ENCODE measurements around the gene BACH2. TPM values are rescaled to one million over a fixed set of nuclear protein-coding genes. Genes with fewer than 3 reads are reported as not detected.

The BACH2 gene
- total RNA-seq (1.5 and 2.6 TPM in 2 replicates), polyA plus RNA-seq (2.2 TPM in 2 replicates), polyA minus RNA-seq (ENCODE audit: low replicate concordance) (4.0 and 5.5 TPM in 2 replicates)
- 1.8 and 2.2 TPM in 2 replicates for polyA plus RNA-seq (2012)

DNA sequence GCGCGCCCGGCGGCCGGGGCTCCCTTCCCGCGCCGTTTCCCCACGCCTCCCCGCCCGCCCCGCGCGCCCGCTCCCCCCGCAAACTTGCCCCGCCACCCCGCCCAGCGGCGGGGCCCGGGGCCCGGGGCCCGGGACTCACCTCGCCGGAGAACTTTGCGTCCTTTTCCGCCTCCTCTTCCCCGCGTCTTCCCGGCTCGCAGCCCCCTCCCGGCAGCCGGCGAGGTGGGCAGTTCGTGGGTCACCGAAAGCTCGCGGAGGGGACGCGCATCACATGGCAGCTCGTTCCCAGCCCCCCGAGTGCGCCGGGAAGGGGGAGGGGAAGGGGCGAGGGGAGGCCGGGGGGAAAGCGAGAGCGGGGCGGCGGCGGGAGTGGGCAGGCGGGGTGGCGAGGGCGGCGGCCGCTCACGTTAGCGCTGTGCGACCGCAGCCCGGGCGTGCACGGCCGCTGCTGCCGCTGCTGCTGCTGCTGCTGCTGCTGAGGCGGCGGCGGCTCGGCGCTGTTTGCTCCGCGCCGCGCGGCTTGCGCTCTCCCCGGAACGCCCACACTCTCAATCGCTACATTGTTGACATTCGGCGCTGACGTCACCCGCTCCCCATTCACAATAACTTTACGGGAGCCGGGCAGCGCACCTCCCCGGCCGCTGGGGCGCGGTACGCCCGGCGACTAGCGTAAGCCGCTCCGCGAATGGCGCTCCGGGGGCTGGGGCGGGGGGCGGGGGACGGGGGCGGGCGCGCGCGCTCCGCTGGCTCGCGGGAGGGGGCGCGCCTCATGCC is at the start of gene BACH2:
Gene BACH2, minus strand, starts transcription at position 503 of the 774 bp plus-strand sequence. CDS start 287,999 bp downstream, outside the sequence.
- H3K9me3 ChIP-seq (ENCODE audit: control insufficient read depth, insufficient read depth, low read depth, low read length) = no peaks in the 10 kb centered on the region
- TF ChIP-seq EZH2 (IDR thresholded peaks at IDR 0.05; ENCODE audit: low read length, missing control alignments) (no peak), CTCF (conservative IDR thresholded peaks at IDR 0.05 in 1 of 2, IDR thresholded peaks at IDR 0.05 in 1 of 2; ENCODE audit: low read depth in 1 of 2, low read length in 2 of 2) (peak in 1 of 2 donors; percentile 26)
- H3K4me3 ChIP-seq (replicated peaks in 1 of 4; ENCODE audit: control extremely low read depth in 1 of 4, insufficient read depth in 1 of 4, low read depth in 3 of 4, low read length in 4 of 4) = peak within 1 kb of the TSS; percentile 60 to 71 (median 66)
- peak within 1 kb of the TSS; percentile 69 for H3K9ac ChIP-seq (ENCODE audit: insufficient read depth, low read length)
- H3K79me2 ChIP-seq (ENCODE audit: control insufficient read depth, insufficient read depth, low read length) = no peaks in the 10 kb centered on the region
- H3K4me2 ChIP-seq (ENCODE audit: extremely low read depth, insufficient read depth, low read length) = peak within 1 kb of the TSS; percentile 83
- H3K36me3 ChIP-seq (ENCODE audit: control insufficient read depth, insufficient read depth, low read length) = no peaks in the 10 kb centered on the region
- H4K20me1 ChIP-seq (ENCODE audit: control insufficient read depth, extremely low read depth, insufficient read depth, low read length) = no peaks in the 10 kb centered on the region
- H3K27ac ChIP-seq (ENCODE audit: insufficient read depth, low read length) = peak within 1 kb of the TSS; percentile 47
- DNase-seq (ENCODE audit: low read depth in 2 of 2) = peak; percentile 92 to 93
- no peaks in the 10 kb centered on the region for H3K27me3 ChIP-seq (ENCODE audit: control insufficient read depth, insufficient read depth, low read length)
- H3K4me1 ChIP-seq (ENCODE audit: control insufficient read depth, extremely low read depth, insufficient read depth, low read length) = peaks cover 2% of the 10 kb centered on the region
- peak within 1 kb of the TSS; percentile 68 for H2AFZ ChIP-seq (ENCODE audit: low read length)

DNA sequence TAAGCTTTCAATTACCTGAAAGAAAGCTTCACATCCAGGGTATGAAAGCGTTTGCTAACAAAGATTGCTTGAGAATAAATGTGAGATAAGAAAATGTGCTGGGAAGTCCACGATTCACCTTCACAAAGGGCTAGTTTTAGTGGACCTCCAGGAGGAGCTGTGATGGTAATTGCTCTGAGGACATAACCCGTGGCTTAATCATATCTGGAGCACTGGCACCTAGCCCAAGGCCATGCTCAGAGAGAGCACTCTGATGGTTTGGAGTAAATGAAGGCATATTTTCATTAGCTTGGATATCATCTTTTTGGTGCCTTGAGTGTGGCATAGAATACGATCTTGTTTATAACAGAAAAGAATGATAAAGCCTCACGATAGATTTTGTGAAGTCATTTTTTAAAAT is 46.9 kb upstream of the BACH2 start:
- Histone ChIP-seq H3K4me1 (ENCODE audit: control insufficient read depth, extremely low read depth, insufficient read depth, low read length) (no peaks in the 10 kb centered on the region), H3K79me2 (ENCODE audit: control insufficient read depth, insufficient read depth, low read length) (no peaks in the 10 kb centered on the region), H3K9ac (ENCODE audit: insufficient read depth, low read length) (no peak overlapping the region), H3K36me3 (ENCODE audit: control insufficient read depth, insufficient read depth, low read length) (no peaks in the 10 kb centered on the region), H2AFZ (ENCODE audit: low read length) (no peak overlapping the region), H3K4me2 (ENCODE audit: extremely low read depth, insufficient read depth, low read length) (no peak overlapping the region), H3K4me3 (replicated peaks in 1 of 4; ENCODE audit: control extremely low read depth in 1 of 4, insufficient read depth in 1 of 4, low read depth in 3 of 4, low read length in 4 of 4) (no peak overlapping the region), H3K27ac (ENCODE audit: insufficient read depth, low read length) (no peak overlapping the region), H4K20me1 (ENCODE audit: control insufficient read depth, extremely low read depth, insufficient read depth, low read length) (no peaks in the 10 kb centered on the region), H3K9me3 (ENCODE audit: control insufficient read depth, insufficient read depth, low read depth, low read length) (no peaks in the 10 kb centered on the region), H3K27me3 (ENCODE audit: control insufficient read depth, insufficient read depth, low read length) (peaks cover 5% of the 10 kb centered on the region)
- DNase-seq (ENCODE audit: low read depth in 2 of 2) = peak; percentile 52 to 61
- TF ChIP-seq CTCF (conservative IDR thresholded peaks at IDR 0.05 in 1 of 2, IDR thresholded peaks at IDR 0.05 in 1 of 2; ENCODE audit: low read depth in 1 of 2, low read length in 2 of 2) = peak; percentile 23 to 25
- TF ChIP-seq EZH2 (IDR thresholded peaks at IDR 0.05; ENCODE audit: low read length, missing control alignments) = no peak

DNA sequence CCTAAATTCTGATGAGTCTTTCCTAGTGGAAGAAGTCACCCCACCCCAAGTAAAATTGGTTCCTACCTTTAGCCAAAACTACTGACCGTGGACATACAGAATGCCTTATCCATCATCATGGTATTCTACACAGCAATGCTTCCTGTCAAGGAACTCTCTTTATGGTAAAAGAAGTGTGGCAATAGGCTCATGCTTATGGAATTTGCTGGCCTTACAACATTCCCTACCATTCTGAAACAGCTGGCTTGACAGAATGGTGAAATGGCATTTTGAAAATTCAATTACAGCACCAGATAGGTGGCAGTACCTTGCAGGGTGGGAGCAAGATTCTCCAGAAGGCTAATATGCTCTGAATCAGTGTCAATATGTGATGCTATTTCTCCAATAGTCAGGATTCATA is 41.8 kb upstream of the BACH2 start:
- no peaks in the 10 kb centered on the region for H3K4me1 ChIP-seq (ENCODE audit: control insufficient read depth, extremely low read depth, insufficient read depth, low read length)
- DNase-seq (ENCODE audit: low read depth in 2 of 2) = peak; percentile 39 to 55
- H3K36me3 ChIP-seq (ENCODE audit: control insufficient read depth, insufficient read depth, low read length) = no peaks in the 10 kb centered on the region
- H3K79me2 ChIP-seq (ENCODE audit: control insufficient read depth, insufficient read depth, low read length) = no peaks in the 10 kb centered on the region
- H3K27ac ChIP-seq (ENCODE audit: insufficient read depth, low read length) = no peak overlapping the region
- no peak for TF ChIP-seq CTCF (conservative IDR thresholded peaks at IDR 0.05 in 1 of 2, IDR thresholded peaks at IDR 0.05 in 1 of 2; ENCODE audit: low read depth in 1 of 2, low read length in 2 of 2)
- no peak for TF ChIP-seq EZH2 (IDR thresholded peaks at IDR 0.05; ENCODE audit: low read length, missing control alignments)
- no peak overlapping the region for H2AFZ ChIP-seq (ENCODE audit: low read length)
- no peak overlapping the region for H3K4me2 ChIP-seq (ENCODE audit: extremely low read depth, insufficient read depth, low read length)
- H3K9me3 ChIP-seq (ENCODE audit: control insufficient read depth, insufficient read depth, low read depth, low read length) = no peaks in the 10 kb centered on the region
- peaks cover 2% of the 10 kb centered on the region for H3K27me3 ChIP-seq (ENCODE audit: control insufficient read depth, insufficient read depth, low read length)
- H4K20me1 ChIP-seq (ENCODE audit: control insufficient read depth, extremely low read depth, insufficient read depth, low read length) = no peaks in the 10 kb centered on the region
- H3K9ac ChIP-seq (ENCODE audit: insufficient read depth, low read length) = no peak overlapping the region
- no peak overlapping the region for H3K4me3 ChIP-seq (replicated peaks in 1 of 4; ENCODE audit: control extremely low read depth in 1 of 4, insufficient read depth in 1 of 4, low read depth in 3 of 4, low read length in 4 of 4)

All from fibroblast of lung (primary cell).